ENCODE results near the gene CDKN1C.

The CDKN1C gene

GRCh38 chr11:2867722-2868505 lies 17.7 kb downstream of the CDKN1C start:
- no peak for ATAC-seq

GRCh38 chr11:2867142-2867541 lies 18.4 kb downstream of the CDKN1C start:
- no peak for ATAC-seq

DNA sequence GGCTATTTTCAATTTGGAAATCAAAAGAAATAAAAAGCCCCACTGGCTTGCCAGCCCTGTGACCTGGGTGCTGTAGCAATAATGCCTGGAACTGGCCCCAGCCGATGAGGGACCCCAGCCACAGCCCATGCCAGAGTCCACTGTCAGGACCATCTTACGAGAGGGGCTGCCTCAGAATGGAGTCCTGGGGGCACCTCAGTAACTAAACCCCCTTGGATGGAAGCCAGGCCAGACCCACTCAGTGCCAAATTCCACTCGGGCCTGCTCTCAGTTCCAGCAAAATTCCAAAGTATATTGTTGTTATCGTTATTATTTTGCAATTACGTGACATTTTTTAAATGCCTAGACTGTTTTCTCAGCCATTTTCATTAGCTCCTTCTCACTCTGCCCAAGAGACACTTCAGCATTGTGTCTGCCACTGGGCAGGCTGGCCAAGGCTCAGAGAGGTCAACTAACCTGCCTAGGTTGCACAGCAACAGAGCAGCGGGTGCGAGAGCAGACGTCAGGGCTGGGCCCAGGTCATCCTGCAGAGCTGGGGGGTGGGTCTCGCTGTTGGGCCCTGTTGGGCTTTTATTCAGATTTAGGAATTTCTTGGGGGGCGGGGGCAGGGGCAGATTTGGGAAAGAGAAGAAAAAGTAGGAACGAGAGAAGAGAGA lies 19.5 kb downstream of the CDKN1C start:
- no peak for ATAC-seq

DNA sequence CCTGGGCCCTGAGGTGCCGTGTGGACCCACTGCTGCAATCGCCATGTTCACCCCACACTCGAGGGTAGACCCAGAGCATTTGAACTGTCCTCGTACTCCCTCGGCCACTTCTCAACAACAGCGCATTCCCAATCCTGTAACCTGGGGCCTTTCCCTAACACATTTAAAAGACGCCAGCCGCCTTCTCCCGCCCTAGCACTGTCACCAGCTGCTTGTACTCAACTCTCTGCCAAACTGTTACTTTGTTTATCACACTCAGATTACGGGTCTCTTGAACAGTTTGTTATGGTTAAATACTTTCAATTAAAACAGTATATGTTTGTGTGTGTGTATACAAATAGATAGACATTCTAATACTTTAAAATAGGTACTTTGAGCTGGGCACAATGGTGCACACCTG lies 20.7 kb downstream of the CDKN1C start:
- no peak for ATAC-seq

DNA sequence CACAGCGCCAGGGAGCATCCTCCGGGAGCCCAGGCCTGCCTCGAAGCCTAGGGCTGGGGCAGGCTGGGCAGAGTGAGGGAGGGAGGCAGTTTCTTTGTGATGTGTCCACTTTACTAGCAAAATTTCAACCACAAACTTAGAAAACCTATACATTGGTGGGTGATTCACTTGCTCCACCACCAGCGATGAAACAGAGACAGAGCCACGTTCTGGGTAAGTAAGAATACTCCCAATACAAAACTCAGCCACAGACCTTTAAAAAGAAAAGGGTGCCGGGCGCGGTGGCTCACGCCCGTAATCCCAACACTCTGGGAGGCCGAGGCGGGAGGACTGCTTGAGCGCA lies 22.3 kb downstream of the CDKN1C start:
- ATAC-seq, result no peak

GRCh38 chr11:2862395-2863275 lies 22.9 kb downstream of the CDKN1C start:
- no peak for ATAC-seq

DNA sequence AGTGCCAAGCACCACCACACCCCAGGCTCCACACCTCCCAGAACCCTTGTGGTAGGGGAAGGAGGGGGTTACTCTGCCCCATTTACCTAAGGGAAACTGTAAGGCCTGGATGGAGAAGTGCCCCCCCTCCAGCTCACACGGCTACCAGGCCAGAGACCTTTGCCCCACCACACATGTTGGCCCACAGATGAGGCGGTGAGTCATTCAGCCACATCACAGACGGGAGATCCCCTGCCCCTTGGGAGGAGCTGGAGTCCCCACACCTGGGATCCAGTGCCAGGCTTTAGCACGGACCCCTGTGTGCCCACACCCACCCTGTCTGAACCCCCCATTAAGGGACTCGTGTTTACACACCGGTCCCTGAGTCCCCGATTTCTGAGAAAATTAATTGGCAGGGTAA lies 24.9 kb downstream of the CDKN1C start:
- peak; percentile 57 to 72 for ATAC-seq

DNA sequence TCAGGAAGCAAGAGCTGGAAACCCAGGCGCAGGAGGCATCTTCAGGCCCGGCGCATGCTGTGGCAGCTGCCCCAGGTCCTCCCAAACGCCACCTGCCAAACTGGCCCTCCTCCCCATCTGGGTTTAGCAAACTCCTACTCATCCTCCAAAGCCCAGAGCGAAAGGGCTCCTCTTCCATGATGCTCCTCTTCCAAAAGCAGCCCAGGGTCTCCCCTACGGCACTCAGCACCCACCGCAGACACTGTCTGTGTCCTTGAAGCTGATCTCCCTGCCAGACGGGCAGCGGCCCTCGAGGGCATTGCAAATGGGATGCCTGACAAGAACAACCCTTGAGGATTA lies 25.9 kb downstream of the CDKN1C start:
- ATAC-seq, result no peak

GRCh38 chr11:2858995-2859698 lies 26.4 kb downstream of the CDKN1C start:
- ATAC-seq, result no peak

- ATAC-seq, result no peak
Observed at GRCh38 chr11:2857918-2858317, 27.7 kb downstream of the CDKN1C start.

- ATAC-seq, result no peak
Observed at GRCh38 chr11:2857276-2857675, 28.3 kb downstream of the CDKN1C start.

DNA sequence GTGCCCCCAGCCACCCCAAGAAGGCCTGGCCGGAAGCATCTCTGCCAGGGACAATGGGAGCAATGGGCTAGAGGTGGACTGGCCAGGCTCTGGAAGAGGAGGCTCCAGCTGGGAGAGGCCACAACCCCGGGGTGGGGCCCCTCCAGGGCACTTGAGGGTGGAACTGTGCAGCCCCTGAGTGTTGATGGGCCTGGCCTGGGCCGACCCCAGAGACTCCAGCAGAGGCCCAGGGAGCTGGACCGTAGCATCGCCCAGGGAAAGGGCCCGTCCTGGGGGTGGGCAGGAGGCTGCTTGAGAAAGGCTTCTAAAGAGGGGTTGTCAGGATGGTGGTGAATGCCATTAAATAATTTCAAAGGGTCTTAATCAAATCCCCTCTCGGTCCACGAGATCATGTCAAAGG lies 30.4 kb downstream of the CDKN1C start:
- no peak for ATAC-seq

DNA sequence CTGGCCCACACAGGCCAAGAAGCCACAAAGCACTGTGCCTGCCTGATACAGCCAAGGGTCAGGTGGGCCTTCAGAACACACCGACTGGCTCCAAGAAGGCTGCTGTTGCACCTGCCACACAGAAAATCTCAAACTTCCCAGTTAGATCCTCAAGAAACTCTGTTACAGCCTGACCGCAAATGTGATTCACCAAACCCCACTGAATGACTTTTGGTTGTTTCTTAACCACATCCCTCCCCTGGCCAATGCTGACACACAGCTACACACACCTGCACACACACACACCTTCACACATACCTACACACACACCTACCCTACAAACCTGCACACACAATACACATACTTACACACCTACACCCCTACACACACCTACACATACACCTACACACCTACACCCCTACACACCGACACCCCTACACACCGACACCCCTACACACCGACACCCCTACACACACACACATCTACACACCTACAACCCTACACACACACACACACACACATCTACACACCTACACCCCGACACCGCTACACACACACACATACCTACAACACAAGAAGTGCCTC lies 31.5 kb downstream of the CDKN1C start:
- ATAC-seq, result no peak

- ATAC-seq, result no peak
Observed at GRCh38 chr11:2853401-2853800, 32.2 kb downstream of the CDKN1C start.

- ATAC-seq, result no peak
Observed at GRCh38 chr11:2849994-2850770, 35.4 kb downstream of the CDKN1C start.

DNA sequence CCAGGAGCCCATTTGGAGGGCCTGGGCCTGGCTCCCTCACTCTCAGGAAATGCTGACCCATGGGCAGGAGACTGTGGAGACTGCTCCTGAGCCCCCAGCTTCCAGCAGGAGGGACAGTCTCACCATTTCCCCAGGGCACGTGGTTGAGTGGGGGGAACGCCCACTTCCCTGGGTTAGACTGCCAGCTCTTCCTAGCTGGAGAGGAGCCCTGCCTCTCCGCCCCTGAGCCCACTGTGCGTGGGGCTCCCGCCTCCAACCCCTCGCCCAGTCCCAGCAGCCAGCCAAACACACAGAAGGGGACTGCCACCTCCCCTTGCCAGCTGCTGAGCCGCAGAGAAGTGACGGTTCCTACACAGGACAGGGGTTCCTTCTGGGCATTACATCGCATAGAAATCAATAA lies 37.1 kb downstream of the CDKN1C start:
- ATAC-seq, result no peak

- ATAC-seq, result no peak
Observed at GRCh38 chr11:2847561-2847960, 38.0 kb downstream of the CDKN1C start.

GRCh38 chr11:2846470-2846869 lies 39.1 kb downstream of the CDKN1C start:
- ATAC-seq, result no peak

DNA sequence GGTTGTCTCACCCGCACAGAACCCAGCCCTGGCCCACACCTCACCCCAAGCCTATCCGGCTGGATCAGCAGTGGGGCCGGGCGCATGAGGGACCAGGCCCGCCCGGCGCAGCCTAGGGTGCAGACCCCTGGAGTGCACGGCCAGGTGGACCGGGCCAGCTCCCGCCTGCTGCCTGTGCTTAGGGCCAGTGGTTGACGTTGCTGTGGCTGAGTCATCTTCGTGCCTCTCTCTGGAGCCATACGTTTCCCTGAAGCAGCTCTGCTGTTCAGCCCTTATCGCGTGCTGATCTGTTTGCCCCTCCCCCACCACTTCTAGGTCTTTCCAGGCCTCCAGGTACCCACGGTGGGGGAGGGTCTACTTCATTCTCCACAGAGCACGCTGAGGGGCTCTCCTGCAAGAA lies 39.5 kb downstream of the CDKN1C start:
- no peak for ATAC-seq

- ATAC-seq, result no peak
Observed at GRCh38 chr11:2844996-2845395, 40.6 kb downstream of the CDKN1C start.

DNA sequence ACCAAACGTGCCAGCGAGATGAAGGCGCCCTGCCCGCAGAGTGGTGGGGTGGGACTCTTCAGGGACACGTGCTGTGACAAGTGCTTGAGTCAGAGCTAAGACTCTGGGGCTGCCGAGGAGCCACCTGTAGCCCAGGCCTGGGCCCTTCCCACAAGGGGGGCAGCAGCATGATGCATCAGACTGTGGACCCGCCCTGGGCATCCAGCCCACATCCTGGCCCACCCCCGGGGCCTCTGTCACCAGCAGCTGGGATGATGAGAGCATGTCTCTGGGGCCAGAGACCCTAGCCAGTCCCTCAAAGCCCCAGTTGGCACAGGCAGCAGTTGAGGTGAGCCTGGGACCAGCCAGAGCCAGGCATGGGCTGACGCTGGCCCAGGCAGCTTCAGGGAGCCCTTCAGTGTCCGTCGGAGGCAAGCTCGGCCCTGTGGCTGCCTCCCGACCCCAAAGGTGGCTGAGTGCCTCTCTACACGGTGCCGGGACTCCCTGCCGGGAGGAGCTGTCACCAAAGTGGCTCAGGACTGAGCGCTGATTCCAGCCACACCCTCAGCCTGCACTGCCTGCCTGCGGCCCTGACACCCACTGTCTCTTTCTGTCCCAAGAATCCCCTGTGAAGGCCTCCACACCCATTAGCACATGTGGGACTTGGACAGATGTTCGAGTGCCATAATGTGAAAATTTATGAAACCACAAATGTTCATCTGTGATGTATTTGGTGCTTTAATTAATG lies 41.3 kb downstream of the CDKN1C start:
- no peak for ATAC-seq
